Heart left ventricle (tissue), 13 donors: ENCODE measurements around the gene FGD1.

Source experiments
- CTCF ChIP-seq, 12 donors: fragments of 200-600 bp; sonication (generic) in 4 of 12; IDR thresholded peaks; one replicate each; pipeline versions ENCODE4 v1.5.0 to v1.8.0; 2018 to 2022; ENCODE audit warnings: antibody characterized with exemption in 12 of 12, mild to moderate bottlenecking in 5 of 12
- POLR2A ChIP-seq, 2 donors: fragments of 450-650 bp; IDR thresholded peaks; one replicate each; pipeline ENCODE4 v1.6.1; 2017; ENCODE audit warnings: antibody characterized with exemption in 2 of 2, mild to moderate bottlenecking in 2 of 2, moderate library complexity in 2 of 2
- donor health status: ischemic (EF 13 %, LVEDD 7.1; RV severe dilation, severe dysfunction).
- donor health status: DM: no; HTN: yes; CAD: no.
- donor health status: DM: no; HTN: no; CAD: no.
- donor health status: ischemic (EF 25% LVEDD 6.9; RV normal size, moderate dysfunction).
- donor health status: ischemic (EF 25% LVEDD 5.7; RV mildly dilated, moderate dysfunction).
- donor health status: ischemic (EF 35%, LVEDD 5.7; RV mildly dilated, moderate dysfunction).
- donor health status: nonischemic (EF 11% LVEDD 7.7; RV severe dilation, severe dysfunction).
- donor health status: DM: yes; HTN: yes; CAD: no.
- donor health status: PGD.
- donor health status: ischemic (EF 29% LVEDD 5.4; RV normal size, mild dysfunction).
- donor health status: nonischemic (EF 23%, LVEDD 6.1; RV moderate dilation, normal function).

DNA sequence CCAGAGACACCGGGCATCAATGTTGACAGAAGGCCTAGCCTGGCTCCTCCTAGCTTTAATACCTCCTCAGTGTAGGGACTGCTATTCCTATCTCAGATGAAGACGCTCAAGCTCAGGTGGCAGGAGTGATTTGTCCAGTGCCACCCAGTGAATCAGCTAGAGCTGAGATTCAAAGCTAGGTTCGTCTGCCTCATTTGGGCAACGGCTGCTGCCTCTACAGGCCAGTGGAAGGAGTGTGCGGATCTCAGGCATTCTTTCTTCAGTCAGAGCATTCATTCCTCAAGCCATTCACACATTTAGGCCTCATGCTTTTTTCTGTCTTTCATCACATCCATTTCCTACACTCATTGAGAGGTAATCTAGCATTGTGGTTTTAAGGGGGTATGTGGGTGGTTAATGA is 48.6 kb downstream of the FGD1 start:
- TF ChIP-seq POLR2A (IDR thresholded peaks at IDR 0.05) (no peak), CTCF (IDR thresholded peaks at IDR 0.05) (no peak)
